ENCODE measurements around the gene SERF2.
A peak's percentile ranks its signal among the peaks of the same experiment; 100 is the strongest.

GRCh38 chr15:43826508-43827341, 34.6 kb downstream of the SERF2 start, which contains the start of gene WDR76:
- TF ChIP-seq, protein P1, sequence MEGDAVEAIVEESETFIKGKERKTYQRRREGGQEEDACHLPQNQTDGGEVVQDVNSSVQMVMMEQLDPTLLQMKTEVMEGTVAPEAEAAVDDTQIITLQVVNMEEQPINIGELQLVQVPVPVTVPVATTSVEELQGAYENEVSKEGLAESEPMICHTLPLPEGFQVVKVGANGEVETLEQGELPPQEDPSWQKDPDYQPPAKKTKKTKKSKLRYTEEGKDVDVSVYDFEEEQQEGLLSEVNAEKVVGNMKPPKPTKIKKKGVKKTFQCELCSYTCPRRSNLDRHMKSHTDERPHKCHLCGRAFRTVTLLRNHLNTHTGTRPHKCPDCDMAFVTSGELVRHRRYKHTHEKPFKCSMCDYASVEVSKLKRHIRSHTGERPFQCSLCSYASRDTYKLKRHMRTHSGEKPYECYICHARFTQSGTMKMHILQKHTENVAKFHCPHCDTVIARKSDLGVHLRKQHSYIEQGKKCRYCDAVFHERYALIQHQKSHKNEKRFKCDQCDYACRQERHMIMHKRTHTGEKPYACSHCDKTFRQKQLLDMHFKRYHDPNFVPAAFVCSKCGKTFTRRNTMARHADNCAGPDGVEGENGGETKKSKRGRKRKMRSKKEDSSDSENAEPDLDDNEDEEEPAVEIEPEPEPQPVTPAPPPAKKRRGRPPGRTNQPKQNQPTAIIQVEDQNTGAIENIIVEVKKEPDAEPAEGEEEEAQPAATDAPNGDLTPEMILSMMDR (IDR thresholded peaks at IDR 0.05), result no peak
- peak; percentile 51 to 69 (median 52) for TF ChIP-seq POLR2AphosphoS5 (IDR thresholded peaks at IDR 0.05)
- TF ChIP-seq POLR2A (IDR thresholded peaks at IDR 0.05), result no peak
